Activated gamma-delta T cell treated with Interleukin-2 at 50 U/mL for 16 hours (primary cell): ENCODE data around the gene VWF.
"Not testable (repeated sequence)": the region's sequence is repeated elsewhere in the genome, so short reads cannot be mapped to it uniquely, and the experiment has no call there.

ENCODE experiments used
- DNase-seq: peaks from one replicate; pipeline ENCODE4 v3.0.0-alpha.2; 2020

The VWF gene

GRCh38 chr12:6029401-6029800 is 95.1 kb downstream of the VWF start:
- DNase-seq = no peak

DNA sequence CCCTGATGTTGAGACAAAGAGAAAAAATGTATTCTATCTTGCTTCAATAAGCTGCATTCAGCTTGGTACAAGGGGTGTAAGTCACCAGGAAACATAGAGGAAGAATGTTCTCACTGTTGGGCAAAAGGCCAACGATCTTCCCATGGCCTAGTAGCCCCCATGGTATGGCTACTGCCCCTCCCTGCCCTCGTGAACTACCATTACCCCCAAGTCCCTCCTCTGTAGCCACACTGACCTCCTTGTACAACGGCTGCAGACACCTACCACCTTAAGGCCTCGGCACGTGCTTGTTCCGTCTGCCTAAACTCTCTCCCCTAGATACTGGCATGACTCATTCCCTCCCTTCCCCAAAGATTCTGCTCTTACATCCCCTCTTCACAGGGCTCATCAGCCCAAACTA is 97.5 kb downstream of the VWF start:
- no peak for DNase-seq

- DNase-seq = not testable (repeated sequence)
These were observed 98.7 kb downstream of the VWF start for GRCh38 chr12:6025703-6026298.

- DNase-seq = not testable (repeated sequence)
These were observed 100.4 kb downstream of the VWF start for GRCh38 chr12:6024066-6024465.

DNA sequence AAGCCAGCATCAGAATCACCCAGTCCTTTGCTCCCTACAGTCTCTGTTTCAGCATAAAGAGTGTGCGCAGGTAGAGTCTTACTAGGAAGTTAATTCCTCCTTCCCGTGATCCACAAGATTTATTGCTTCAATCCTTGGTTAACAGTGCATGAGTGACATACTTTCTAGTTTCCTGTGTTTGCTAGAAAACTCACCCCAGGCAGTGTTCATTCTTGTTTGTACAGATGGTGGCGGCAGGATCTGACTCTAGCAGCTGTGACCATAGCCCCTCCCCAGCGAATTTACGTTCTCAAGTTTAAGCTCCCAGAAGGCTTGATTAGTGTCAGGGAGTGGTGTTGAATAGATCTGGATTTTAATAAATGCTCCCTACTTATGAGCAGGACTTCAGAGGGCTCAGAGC is 103.5 kb downstream of the VWF start:
- no peak for DNase-seq

- DNase-seq = not testable (repeated sequence)
These were observed 104.0 kb downstream of the VWF start for GRCh38 chr12:6020511-6020910.

GRCh38 chr12:6019256-6019655 is 105.2 kb downstream of the VWF start:
- DNase-seq = not testable (repeated sequence)

GRCh38 chr12:6018265-6018664 is 106.2 kb downstream of the VWF start:
- no peak for DNase-seq

- DNase-seq = no peak
These were observed 107.7 kb downstream of the VWF start for GRCh38 chr12:6016756-6017155.

GRCh38 chr12:6016004-6016403 is 108.5 kb downstream of the VWF start:
- not testable (repeated sequence) for DNase-seq

- DNase-seq = not testable (repeated sequence)
These were observed 109.2 kb downstream of the VWF start for GRCh38 chr12:6015271-6015670.

GRCh38 chr12:6010631-6011350 is 113.7 kb downstream of the VWF start:
- not testable (repeated sequence) for DNase-seq

GRCh38 chr12:5997260-5997659 is 127.2 kb downstream of the VWF start:
- DNase-seq = no peak

GRCh38 chr12:5996459-5996858 is 128.0 kb downstream of the VWF start:
- DNase-seq = no peak

- DNase-seq = no peak
These were observed 134.8 kb downstream of the VWF start for GRCh38 chr12:5989621-5990020.

- peak; percentile 61 for DNase-seq
These were observed 135.8 kb downstream of the VWF start for GRCh38 chr12:5988659-5989116.

DNA sequence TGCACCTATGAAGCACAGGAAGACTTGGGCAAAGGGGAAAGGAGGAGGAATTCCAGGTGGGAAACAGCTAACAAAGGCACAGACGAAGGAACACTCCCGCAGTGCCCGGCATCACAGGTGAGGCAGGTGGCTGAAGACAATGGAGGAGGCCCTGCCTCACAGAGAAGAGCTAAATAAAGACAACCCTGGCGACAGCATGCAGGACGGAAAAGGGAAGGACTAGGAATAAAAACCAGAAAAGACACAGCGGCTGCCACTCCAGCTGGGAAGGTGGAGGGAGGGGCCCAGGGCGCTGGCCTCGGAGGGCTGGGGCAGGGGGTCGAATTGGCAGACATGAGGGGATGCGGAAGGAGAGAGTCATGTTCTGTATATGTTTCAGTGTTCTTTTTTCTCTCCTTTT is 136.4 kb downstream of the VWF start:
- no peak for DNase-seq

DNA sequence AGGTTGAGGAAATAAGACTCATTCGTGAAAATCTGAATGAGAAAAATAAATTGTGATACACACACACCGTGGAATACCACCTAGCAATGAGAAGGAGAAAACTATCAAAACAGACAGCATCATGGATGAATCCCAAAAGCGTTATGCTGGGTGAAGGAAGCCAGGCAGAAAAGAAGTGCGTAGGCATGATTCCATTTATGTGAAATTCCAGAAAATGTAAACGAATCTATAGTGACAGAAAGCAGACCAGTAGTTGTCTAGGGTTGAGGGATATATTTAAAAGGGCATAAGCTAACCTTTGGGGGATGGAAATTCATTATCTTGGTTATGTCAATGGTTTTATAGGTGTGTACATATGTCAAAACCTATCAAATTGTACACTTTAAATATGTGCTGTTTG is 136.9 kb downstream of the VWF start:
- no peak for DNase-seq

DNA sequence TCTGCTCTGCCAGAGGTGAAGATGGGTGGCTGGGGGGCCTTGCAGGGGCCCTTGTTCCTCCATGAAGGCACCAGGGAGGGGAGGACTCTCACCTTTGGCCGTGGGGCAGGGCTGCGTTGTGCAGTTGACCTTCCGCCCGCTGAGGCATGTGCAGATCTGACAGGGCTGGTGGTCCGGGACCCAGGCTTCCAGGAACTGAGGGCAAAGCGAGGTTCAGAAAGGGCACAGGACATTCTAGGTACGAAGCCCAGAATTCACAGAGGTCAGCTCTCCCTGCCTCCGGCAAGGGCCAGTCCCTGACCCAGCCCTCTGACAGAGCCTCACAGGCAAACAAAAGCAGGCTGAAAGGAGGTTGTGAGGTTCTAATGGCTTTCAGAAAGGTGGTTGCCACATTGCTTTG is 139.0 kb downstream of the VWF start:
- no peak for DNase-seq

DNA sequence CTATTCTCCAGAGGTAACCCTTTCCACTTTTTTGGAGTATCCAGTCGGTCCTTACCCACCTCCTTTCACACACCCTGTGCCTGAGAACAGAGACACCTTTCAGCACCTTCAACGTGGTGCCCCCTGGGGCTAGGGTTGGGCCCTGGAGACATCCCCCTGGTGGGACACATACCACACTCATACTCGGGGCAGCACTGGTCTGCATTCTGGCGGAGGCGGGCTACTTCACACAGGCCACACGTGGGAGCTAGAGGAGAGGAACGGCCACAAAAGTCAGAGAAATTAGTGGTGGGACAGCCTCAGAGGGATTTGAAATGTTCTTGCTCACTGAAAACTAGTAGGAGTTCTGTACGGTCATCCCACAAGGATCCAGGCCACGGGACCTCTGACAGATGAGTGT is 139.6 kb downstream of the VWF start:
- DNase-seq = no peak

DNA sequence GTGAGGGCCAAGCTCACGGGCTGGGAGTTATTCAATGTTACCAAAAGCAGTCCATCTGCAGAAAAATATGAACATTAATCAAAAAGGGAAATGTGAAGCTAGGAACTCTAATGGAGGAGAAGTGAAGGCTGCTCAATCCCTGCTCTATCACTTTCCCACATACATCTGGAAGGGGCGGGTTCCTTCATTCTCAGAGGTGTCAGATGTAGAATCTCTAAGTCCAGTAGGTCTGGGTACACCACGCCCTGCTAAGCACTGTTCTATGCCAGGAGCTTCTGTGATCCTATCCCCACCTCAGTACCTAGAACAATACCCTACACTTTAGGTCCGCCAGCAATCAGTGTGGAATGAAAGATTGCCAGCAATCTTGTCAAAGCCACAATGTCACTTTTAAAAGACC is 142.4 kb downstream of the VWF start:
- no peak for DNase-seq

- DNase-seq = no peak
These were observed 146.9 kb downstream of the VWF start for GRCh38 chr12:5977556-5977955.

DNA sequence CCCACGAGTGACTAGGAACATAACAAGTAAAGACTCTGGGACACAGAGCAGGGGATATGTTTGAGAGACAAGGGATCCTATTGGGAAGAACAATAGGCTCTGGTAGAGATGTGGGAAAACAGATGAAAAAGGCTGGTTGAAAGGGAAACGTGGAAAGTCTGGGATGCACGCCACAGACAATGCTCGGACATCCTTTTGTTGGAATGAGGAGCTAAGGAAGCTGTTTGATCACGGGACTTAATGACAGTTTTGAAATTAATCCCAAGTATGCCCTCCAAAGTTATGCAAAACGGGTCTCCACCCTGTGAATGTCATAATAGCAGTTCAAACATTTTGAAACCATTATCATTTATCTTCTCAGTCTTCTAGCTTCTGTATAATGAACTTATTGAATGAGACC is 147.8 kb downstream of the VWF start:
- no peak for DNase-seq

DNA sequence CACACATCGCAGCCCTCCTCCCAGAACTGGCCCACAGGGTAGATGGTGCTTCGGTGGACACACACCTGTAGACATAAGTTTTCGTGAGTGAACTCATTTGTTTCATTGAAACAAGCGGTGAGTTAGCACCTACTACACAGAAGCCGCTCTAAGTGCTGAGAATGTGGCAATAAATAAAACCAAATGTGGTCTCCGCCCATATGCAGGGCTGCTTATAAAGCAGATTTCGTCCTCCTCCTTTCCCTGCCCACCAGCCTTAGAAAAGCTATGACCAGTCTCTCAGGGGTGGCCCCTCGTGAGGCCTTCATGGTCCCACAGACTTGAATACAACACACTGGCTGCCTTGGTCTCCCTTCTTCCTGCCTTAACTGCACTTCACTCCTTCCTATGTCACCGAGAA is 148.3 kb downstream of the VWF start:
- no peak for DNase-seq
